Naive thymus-derived CD4-positive, alpha-beta T cell (primary cell): ENCODE measurements around the gene MCC. TPM values are rescaled to one million over a fixed set of nuclear protein-coding genes. Genes with fewer than 3 reads are reported as not detected.

Experiments
- ATAC-seq: fragments of 150-1000 bp; cut with Tn5 transposase; 2 replicates; pipeline ENCODE4 v1.10.0; 2021; ENCODE audit warnings: mild to moderate bottlenecking, moderate library complexity
- CTCF ChIA-PET: fragments of 350-600 bp; sonication (Branson Sonifier 250); formaldehyde crosslinking; loops from one replicate; lab custom pipeline; 2021; ENCODE audit warnings: antibody characterized with exemption; lab: Charles Lee
- POLR2A ChIA-PET: fragments of 350-600 bp; sonication (Branson Sonifier 250); formaldehyde crosslinking; loops from one replicate; lab custom pipeline; 2021; ENCODE audit warnings: antibody characterized with exemption, inconsistent platforms; lab: Charles Lee
- DNase-seq, 9 donors: peaks; one replicate each; pipeline versions ENCODE4 v3.0.0 to v3.0.0-alpha.2; 2020 to 2022; ENCODE audit warnings: mixed read lengths in 1 of 9
- H3K27ac ChIP-seq: one replicate; pipeline ENCODE4 v1.7.0; 2013; ENCODE audit warnings: mild to moderate bottlenecking, low read depth, low read length, moderate library complexity
- H3K27me3 ChIP-seq, 2 donors: one replicate each; pipeline ENCODE4 v1.7.0; 2013; ENCODE audit warnings: low read length in 2 of 2, mild to moderate bottlenecking in 2 of 2, moderate library complexity in 2 of 2; ENCODE audit not compliant: control insufficient read depth in 2 of 2, insufficient read depth in 2 of 2
- H3K36me3 ChIP-seq, 3 experiments: 1 replicate in 2 of 3; 2 replicates in 1 of 3; pipeline ENCODE4 v1.7.0; 2013; ENCODE audit warnings: low read length in 3 of 3, mild to moderate bottlenecking in 3 of 3, moderate library complexity in 1 of 3; ENCODE audit not compliant: insufficient read depth in 3 of 3, control insufficient read depth in 2 of 3
- H3K4me1 ChIP-seq, 2 donors: one replicate each; pipeline ENCODE4 v1.7.0; 2013; ENCODE audit warnings: low read length in 2 of 2, mild to moderate bottlenecking in 2 of 2, moderate library complexity in 1 of 2; ENCODE audit not compliant: control insufficient read depth in 2 of 2, insufficient read depth in 2 of 2
- H3K4me3 ChIP-seq: 2 replicates; pipeline ENCODE4 v1.7.0; 2013; ENCODE audit warnings: mild to moderate bottlenecking, low read length
- H3K9me3 ChIP-seq, 3 experiments: 1 replicate in 2 of 3; 2 replicates in 1 of 3; pipeline ENCODE4 v1.7.0; 2013; ENCODE audit warnings: low read length in 3 of 3; ENCODE audit not compliant: control insufficient read depth in 2 of 3
- H3K27ac Mint-ChIP-seq, 9 donors: one replicate each; pipeline ENCODE4 v1.8.0; 2020 to 2022; ENCODE audit warnings: mixed read lengths in 9 of 9, mild to moderate bottlenecking in 8 of 9, moderate library complexity in 5 of 9, inconsistent platforms in 2 of 9
- H3K27me3 Mint-ChIP-seq, 5 donors: one replicate each; pipeline ENCODE4 v1.8.0; 2021 to 2022; ENCODE audit warnings: mixed read lengths in 5 of 5, mild to moderate bottlenecking in 1 of 5
- H3K36me3 Mint-ChIP-seq, 5 donors: one replicate each; pipeline ENCODE4 v1.8.0; 2020 to 2022; ENCODE audit warnings: mixed read lengths in 5 of 5, mild to moderate bottlenecking in 3 of 5, inconsistent platforms in 1 of 5
- H3K4me1 Mint-ChIP-seq, 7 donors: one replicate each; pipeline ENCODE4 v1.8.0; 2020 to 2022; ENCODE audit warnings: mixed read lengths in 7 of 7, mild to moderate bottlenecking in 3 of 7, inconsistent platforms in 1 of 7
- H3K4me3 Mint-ChIP-seq, 10 donors: one replicate each; pipeline ENCODE4 v1.8.0; 2020 to 2022; ENCODE audit warnings: mild to moderate bottlenecking in 10 of 10, mixed read lengths in 10 of 10, moderate library complexity in 6 of 10, inconsistent platforms in 2 of 10
- H3K9me3 Mint-ChIP-seq, 11 donors: one replicate each; pipeline ENCODE4 v1.8.0; 2020 to 2022; ENCODE audit warnings: mixed read lengths in 11 of 11, mild to moderate bottlenecking in 4 of 11, inconsistent platforms in 1 of 11, moderate library complexity in 1 of 11
- intact Hi-C, 2 donors: fragments of 100-400 bp; cut with micrococcal nuclease; formaldehyde crosslinking; loops; one replicate each; pipeline ENCODE4 v1.15.1; 2023
- polyA plus RNA-seq, 2 donors: library from polyadenylated mRNA; unstranded; fragments of 300-500 nt; fragmentation: Illumina TruSeq; gene quantifications; one replicate each; pipeline ENCODE4 v1.2.3, GENCODE V29; 2021
- total RNA-seq, 6 experiments: library from RNA in 5 of 6; stranded (reverse) in 5 of 6; gene quantifications; 1 replicate in 5 of 6; 2 replicates in 1 of 6; pipeline ENCODE4 v1.2.3 and lab custom pipeline; 2021 to 2026

MCC gene
- total and polyA plus RNA-seq, 7 experiments from 2014 or later = 0.56 to 3.0 (median 0.89) TPM

GRCh38 chr5:113118765-113119164 is 369.5 kb downstream of the MCC start:
- H3K9me3 ChIP-seq = no peaks in the 10 kb centered on the region
- Mint-ChIP-seq H3K36me3 (peaks cover 0 to 5% (median 2%) of the 10 kb centered on the region in 5 donors), H3K9me3 (peaks cover 0 to 3% (median 0%) of the 10 kb centered on the region in 11 donors), H3K4me3 (no peak overlapping the region), H3K4me1 (peaks cover 0 to 3% (median 0%) of the 10 kb centered on the region in 7 donors), H3K27ac (peak overlapping the region in 1 of 9 donors; percentile 33), H3K27me3 (peaks cover 0 to 3% (median 0%) of the 10 kb centered on the region in 5 donors)
- DNase-seq = no peak
- ChIA-PET CTCF (no interaction called here), POLR2A (no interaction called here)
- H3K4me1 ChIP-seq = no peaks in the 10 kb centered on the region
- H3K27ac ChIP-seq = no peak overlapping the region
- H3K27me3 ChIP-seq = no peaks in the 10 kb centered on the region
- intact Hi-C loops = no loop called here
- H3K4me3 ChIP-seq = no peak overlapping the region
- ATAC-seq = no peak
- no peaks in the 10 kb centered on the region for H3K36me3 ChIP-seq

- intact Hi-C loops = no loop called here
- Mint-ChIP-seq H3K36me3 (peaks cover 0 to 6% (median 4%) of the 10 kb centered on the region in 5 donors), H3K27me3 (no peaks in the 10 kb centered on the region), H3K4me1 (peaks cover 0 to 5% (median 0%) of the 10 kb centered on the region in 7 donors), H3K9me3 (peaks cover 0 to 4% (median 0%) of the 10 kb centered on the region in 11 donors), H3K27ac (no peak overlapping the region), H3K4me3 (no peak overlapping the region)
- CTCF ChIA-PET = no interaction called here
- Histone ChIP-seq H3K36me3 (no peaks in the 10 kb centered on the region), H3K4me3 (no peak overlapping the region), H3K27ac (no peak overlapping the region), H3K27me3 (no peaks in the 10 kb centered on the region), H3K9me3 (no peaks in the 10 kb centered on the region), H3K4me1 (no peaks in the 10 kb centered on the region)
- DNase-seq (no peak), ATAC-seq (no peak)
- POLR2A ChIA-PET = no interaction called here
Measured at GRCh38 chr5:113118298-113118697, 370.0 kb downstream of the MCC start.

DNA sequence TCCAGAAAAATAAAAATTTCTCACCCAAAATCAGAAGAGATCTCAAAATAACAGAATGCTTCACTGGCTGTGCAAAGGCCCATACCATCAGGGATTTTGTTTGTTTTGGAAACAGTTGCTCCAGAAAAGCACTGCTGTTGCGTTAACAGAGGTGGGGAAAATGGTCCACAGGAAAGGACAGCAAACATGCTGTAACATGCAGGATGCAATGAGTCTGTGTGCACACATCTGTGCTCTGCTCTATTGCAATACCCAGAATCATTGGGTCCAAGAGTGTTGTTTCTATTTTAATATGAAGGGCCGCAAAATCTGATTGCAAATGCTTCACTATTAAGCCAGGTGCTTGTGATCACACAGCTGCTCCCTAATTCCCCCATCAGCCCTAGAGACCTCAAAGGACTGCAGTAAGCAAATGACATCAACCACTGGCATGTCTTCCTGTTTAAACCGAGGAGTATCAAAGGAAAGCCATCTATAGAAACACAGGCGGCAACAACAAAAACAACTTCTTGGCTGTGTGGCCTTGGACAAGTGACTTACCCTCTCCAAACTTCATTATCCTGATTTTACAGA is 370.6 kb downstream of the MCC start:
- intact Hi-C loops = no loop called here

GRCh38 chr5:113115956-113116355 is 372.3 kb downstream of the MCC start:
- ChIA-PET CTCF (no interaction called here), POLR2A (no interaction called here)

More for the DNA sequence above, 370.6 kb downstream of the MCC start:
- H3K36me3 Mint-ChIP-seq = peaks cover 0 to 6% (median 4%) of the 10 kb centered on the region in 5 donors
- Histone ChIP-seq H3K27me3 (no peaks in the 10 kb centered on the region), H3K27ac (no peak overlapping the region), H3K36me3 (no peaks in the 10 kb centered on the region), H3K4me3 (no peak overlapping the region), H3K9me3 (no peaks in the 10 kb centered on the region), H3K4me1 (no peaks in the 10 kb centered on the region)
- H3K4me1 Mint-ChIP-seq = peaks cover 0 to 5% (median 0%) of the 10 kb centered on the region in 7 donors
- H3K9me3 Mint-ChIP-seq = peaks cover 0 to 4% (median 0%) of the 10 kb centered on the region in 11 donors
- ChIA-PET POLR2A (no interaction called here), CTCF (no interaction called here)
- H3K27ac Mint-ChIP-seq = no peak overlapping the region
- ATAC-seq (no peak), DNase-seq (no peak)
- H3K4me3 Mint-ChIP-seq = no peak overlapping the region
- no peaks in the 10 kb centered on the region for H3K27me3 Mint-ChIP-seq

GRCh38 chr5:113115061-113115460 is 373.2 kb downstream of the MCC start:
- ChIA-PET CTCF (no interaction called here), POLR2A (no interaction called here)
- intact Hi-C loops = no loop called here
- H3K27ac Mint-ChIP-seq = no peak overlapping the region
- DNase-seq (no peak), ATAC-seq (no peak)
- H3K4me3 Mint-ChIP-seq = no peak overlapping the region
- H3K36me3 Mint-ChIP-seq = peaks cover 0 to 6% (median 4%) of the 10 kb centered on the region in 5 donors
- H3K9me3 Mint-ChIP-seq = peaks cover 0 to 4% (median 0%) of the 10 kb centered on the region in 11 donors
- Histone ChIP-seq H3K27ac (no peak overlapping the region), H3K4me3 (no peak overlapping the region), H3K9me3 (no peaks in the 10 kb centered on the region), H3K4me1 (no peaks in the 10 kb centered on the region), H3K36me3 (no peaks in the 10 kb centered on the region), H3K27me3 (no peaks in the 10 kb centered on the region)
- H3K4me1 Mint-ChIP-seq = peaks cover 0 to 5% (median 0%) of the 10 kb centered on the region in 7 donors
- no peaks in the 10 kb centered on the region for H3K27me3 Mint-ChIP-seq

More at GRCh38 chr5:113115956-113116355, 372.3 kb downstream of the MCC start:
- no peaks in the 10 kb centered on the region for H3K9me3 ChIP-seq
- Mint-ChIP-seq H3K9me3 (peaks cover 0 to 4% (median 0%) of the 10 kb centered on the region in 11 donors), H3K27ac (no peak overlapping the region), H3K4me3 (no peak overlapping the region), H3K4me1 (peaks cover 0 to 5% (median 0%) of the 10 kb centered on the region in 7 donors), H3K36me3 (peaks cover 0 to 6% (median 4%) of the 10 kb centered on the region in 5 donors), H3K27me3 (no peaks in the 10 kb centered on the region)
- no peaks in the 10 kb centered on the region for H3K27me3 ChIP-seq
- no peaks in the 10 kb centered on the region for H3K4me1 ChIP-seq
- ATAC-seq (no peak), DNase-seq (no peak)
- H3K4me3 ChIP-seq = no peak overlapping the region
- H3K36me3 ChIP-seq = no peaks in the 10 kb centered on the region
- no peak overlapping the region for H3K27ac ChIP-seq
- intact Hi-C loops = no loop called here

GRCh38 chr5:113114559-113114958 is 373.7 kb downstream of the MCC start:
- POLR2A ChIA-PET = no interaction called here
- CTCF ChIA-PET = no interaction called here
- no peaks in the 10 kb centered on the region for H3K27me3 ChIP-seq
- no peak for DNase-seq
- Mint-ChIP-seq H3K4me3 (no peak overlapping the region), H3K36me3 (peaks cover 0 to 6% (median 4%) of the 10 kb centered on the region in 5 donors), H3K4me1 (peaks cover 0 to 5% (median 0%) of the 10 kb centered on the region in 7 donors), H3K27ac (no peak overlapping the region), H3K9me3 (peaks cover 0 to 4% (median 0%) of the 10 kb centered on the region in 11 donors), H3K27me3 (no peaks in the 10 kb centered on the region)
- ATAC-seq = no peak
- H3K27ac ChIP-seq = no peak overlapping the region
- no peak overlapping the region for H3K4me3 ChIP-seq
- intact Hi-C loops = no loop called here
- H3K4me1 ChIP-seq = no peaks in the 10 kb centered on the region
- no peaks in the 10 kb centered on the region for H3K36me3 ChIP-seq
- no peaks in the 10 kb centered on the region for H3K9me3 ChIP-seq

- Histone ChIP-seq H3K4me1 (no peaks in the 10 kb centered on the region), H3K4me3 (no peak overlapping the region), H3K27me3 (no peaks in the 10 kb centered on the region), H3K36me3 (no peaks in the 10 kb centered on the region), H3K27ac (no peak overlapping the region), H3K9me3 (no peaks in the 10 kb centered on the region)
- DNase-seq (no peak), ATAC-seq (no peak)
- intact Hi-C loops = no loop called here
- ChIA-PET CTCF (no interaction called here), POLR2A (no interaction called here)
- Mint-ChIP-seq H3K27ac (no peak overlapping the region), H3K27me3 (no peaks in the 10 kb centered on the region), H3K36me3 (peaks cover 0 to 6% (median 4%) of the 10 kb centered on the region in 5 donors), H3K9me3 (peaks cover 0 to 4% (median 0%) of the 10 kb centered on the region in 11 donors), H3K4me3 (no peak overlapping the region), H3K4me1 (peaks cover 0 to 5% (median 0%) of the 10 kb centered on the region in 7 donors)
Measured at GRCh38 chr5:113112435-113112834, 375.8 kb downstream of the MCC start.
